Stimulated activated CD4-positive, alpha-beta T cell treated with anti-CD3 and anti-CD28 coated beads, Interleukin-15, amount 100 ng/mL, for 1 hour (primary cell): ENCODE measurements around the gene FIBP.

Experiments used
- DNase-seq, 2 donors: peaks; one replicate each; pipeline ENCODE4 v3.0.0-alpha.2; 2020; ENCODE audit warnings: low read depth in 1 of 2, low spot score in 1 of 2

The FIBP gene

GRCh38 chr11:65891219-65892136, 3.2 kb upstream of the FIBP start:
- DNase-seq, result peak in 1 of 2 donors; percentile 55

- DNase-seq, result peak; percentile 98 to 99
Observed at GRCh38 chr11:65890324-65891218, 2.3 kb upstream of the FIBP start, which contains the start of gene CCDC85B. Gene CCDC85B, plus strand, starts transcription at chr11:65890673. Its CDS starts 111 bp downstream, at chr11:65890784.

GRCh38 chr11:65887723-65888162, 528 bp downstream of the FIBP start:
- no peak for DNase-seq

- no peak for DNase-seq
Observed at GRCh38 chr11:65886826-65887722, 1.2 kb downstream of the FIBP start.

- DNase-seq, result no peak
Observed at GRCh38 chr11:65885808-65886536, 2.3 kb downstream of the FIBP start.

- DNase-seq, result no peak
Observed at GRCh38 chr11:65885231-65885630, 3.0 kb downstream of the FIBP start.

GRCh38 chr11:65884716-65885092, 3.6 kb downstream of the FIBP start:
- peak; percentile 66 to 72 for DNase-seq

GRCh38 chr11:65883786-65884715, 4.2 kb downstream of the FIBP start:
- no peak for DNase-seq

GRCh38 chr11:65883058-65883761, 5.1 kb downstream of the FIBP start:
- no peak for DNase-seq

GRCh38 chr11:65882120-65883057, 5.9 kb downstream of the FIBP start:
- DNase-seq, result no peak

GRCh38 chr11:65880844-65881421, 7.3 kb downstream of the FIBP start:
- no peak for DNase-seq

GRCh38 chr11:65880027-65880426, 8.2 kb downstream of the FIBP start:
- DNase-seq, result no peak

GRCh38 chr11:65879617-65880016, 8.7 kb downstream of the FIBP start, which contains the start of gene CTSW:
Gene CTSW, plus strand, starts transcription at chr11:65879837. Its CDS starts 18 bp downstream, at chr11:65879855.
- no peak for DNase-seq

GRCh38 chr11:65873318-65874156, 14.7 kb downstream of the FIBP start:
- peak; percentile 96 to 97 for DNase-seq

- no peak for DNase-seq
Observed at GRCh38 chr11:65872586-65873317, 15.5 kb downstream of the FIBP start, which contains the start of gene EFEMP2. Gene EFEMP2, minus strand, starts transcription at chr11:65872800. Its CDS starts 446 bp downstream, at chr11:65872354.
